Measurements from ENCODE around the gene CFAP97.
"Not testable (repeated sequence)": the region's sequence is repeated elsewhere in the genome, so short reads cannot be mapped to it uniquely, and the experiment has no call there.

The CFAP97 gene

DNA sequence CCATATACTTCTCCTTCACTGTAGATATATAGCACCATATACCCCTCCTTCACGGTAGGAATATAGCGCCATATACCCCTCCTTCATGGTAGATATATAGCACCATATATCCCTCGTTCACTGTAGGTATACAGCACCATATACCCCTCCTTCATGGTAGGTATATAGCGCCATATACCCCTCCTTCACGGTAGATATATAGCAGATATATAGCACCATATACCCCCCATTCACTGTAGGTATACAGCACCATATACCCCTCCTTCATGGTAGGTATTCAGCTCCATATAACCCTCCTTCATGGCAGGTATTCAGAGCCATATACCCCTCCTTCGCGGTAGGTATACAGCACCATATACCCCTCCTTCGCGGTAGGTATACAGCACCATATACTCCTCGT lies 18.1 kb upstream of the CFAP97 start:
- no peak for DNase-seq

DNA sequence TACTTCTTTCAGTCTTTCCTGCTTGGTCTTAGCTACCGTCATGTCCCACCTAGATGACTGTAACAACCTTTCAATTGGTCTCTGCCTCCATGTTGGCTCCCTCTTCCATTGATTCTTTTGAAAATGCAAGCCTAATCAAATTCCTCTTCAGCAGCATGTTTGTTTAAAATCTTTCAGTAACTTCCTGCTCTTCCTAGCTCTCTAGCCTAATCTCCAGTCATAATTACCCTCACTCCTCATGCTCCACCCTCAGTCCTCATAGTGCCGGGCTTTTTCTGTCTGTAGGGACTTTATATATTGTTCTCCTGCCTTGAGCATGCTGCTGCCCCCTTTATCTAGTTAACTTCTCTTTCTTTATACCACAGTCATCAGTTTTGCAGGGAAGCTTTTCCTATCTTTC lies 17.7 kb upstream of the CFAP97 start:
- DNase-seq = no peak

DNA sequence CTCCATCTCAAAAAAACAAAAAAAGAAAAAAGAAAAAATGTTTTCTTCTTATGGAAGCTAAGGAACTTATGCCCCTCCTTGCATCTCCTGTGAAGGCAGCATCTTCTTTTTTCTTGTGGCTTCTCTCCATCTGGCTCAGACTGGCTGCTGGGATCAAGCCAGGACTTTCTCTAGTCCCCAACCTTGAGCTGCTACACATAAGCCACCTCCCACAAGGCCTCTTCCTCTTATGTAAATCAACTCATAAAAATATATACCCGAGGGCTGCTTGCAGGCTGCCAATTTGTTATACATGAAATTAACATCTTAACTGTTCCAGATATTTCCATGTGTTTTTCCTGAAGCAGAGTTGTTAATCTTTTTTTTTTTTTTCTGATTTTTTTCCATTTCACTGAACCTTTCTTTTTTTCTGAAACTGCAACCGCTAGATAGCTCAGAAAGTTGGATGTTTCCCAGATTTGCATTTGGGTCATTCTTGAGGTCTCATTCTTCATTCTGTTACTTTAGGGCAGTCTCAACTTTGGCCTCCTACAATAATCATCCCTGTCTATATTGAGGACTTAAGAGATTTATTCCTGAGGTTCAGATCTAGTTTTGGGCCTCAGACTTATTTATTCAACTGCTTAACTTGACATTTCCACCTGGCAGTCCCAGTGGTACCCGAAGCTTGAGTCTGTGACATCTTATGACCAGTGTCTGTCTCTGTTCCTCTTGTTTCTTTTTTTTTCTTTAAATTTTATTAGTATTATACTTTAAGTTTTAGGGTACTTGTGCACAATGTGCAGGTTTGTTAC lies 15.9 kb upstream of the CFAP97 start:
- no peak for DNase-seq

DNA sequence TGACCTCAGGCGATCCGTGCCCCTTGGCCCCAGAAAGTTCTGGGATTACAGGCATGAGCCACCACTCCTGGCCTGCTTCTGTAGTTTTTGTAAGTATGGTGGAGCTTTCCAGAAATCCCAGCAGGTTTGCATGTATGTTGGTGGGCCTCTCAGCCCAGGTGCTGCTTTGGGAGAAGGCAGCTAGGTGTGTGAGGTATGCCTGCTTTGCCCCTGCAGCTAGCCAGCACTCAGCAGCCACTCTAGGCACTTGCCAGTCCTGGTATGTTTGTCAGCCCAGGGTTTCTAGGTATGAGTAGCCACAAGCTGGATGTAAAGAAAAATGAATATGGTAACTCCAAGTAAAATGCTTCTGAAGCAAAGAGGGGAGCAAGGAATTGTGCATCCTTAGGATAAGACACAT lies 14.5 kb upstream of the CFAP97 start:
- DNase-seq = no peak

DNA sequence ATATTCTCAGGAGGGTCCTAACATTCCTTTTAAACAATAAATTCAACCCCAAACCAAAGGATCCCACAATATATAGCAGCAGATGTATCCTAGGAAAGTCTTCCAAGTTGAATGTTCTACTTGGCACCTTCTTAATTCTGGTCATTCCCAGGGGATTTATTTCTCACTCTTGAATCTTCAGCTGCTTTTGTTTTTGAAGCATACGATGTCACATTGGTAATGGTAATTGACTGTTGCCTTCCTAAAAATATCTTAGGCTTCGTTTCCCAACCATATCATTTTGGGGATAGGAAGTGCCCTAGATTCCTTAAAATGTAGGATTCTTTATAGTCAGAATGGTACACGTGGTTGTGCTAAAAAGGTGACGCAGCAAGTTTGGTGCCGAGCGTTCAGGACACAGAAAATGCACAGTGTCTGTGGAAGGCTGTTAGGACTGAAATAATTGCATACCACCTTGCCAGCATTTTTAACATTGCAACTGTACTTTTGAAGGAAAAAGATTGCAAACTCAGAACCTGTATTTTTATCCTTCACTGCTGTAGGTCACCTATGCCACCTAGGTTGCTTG lies 13.7 kb upstream of the CFAP97 start:
- DNase-seq = no peak

DNA sequence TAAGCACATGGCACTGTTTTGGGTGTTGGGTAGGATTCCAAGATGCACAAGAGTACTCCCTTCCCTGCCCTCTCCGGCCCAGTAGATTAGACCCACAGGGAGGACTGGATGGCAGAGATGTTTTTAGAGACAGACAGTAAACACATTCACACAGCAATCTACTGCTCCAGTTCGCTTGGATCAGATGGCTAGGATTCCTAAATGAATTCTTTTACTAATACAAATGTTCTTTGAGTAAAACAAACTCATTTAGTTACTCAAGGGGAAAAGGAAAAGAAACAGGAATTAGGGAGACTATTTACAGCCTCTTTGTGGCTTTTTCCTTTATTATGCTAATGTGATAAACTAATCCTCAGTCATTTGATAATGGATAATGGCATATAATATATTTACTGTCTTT lies 11.5 kb upstream of the CFAP97 start:
- no peak for DNase-seq

DNA sequence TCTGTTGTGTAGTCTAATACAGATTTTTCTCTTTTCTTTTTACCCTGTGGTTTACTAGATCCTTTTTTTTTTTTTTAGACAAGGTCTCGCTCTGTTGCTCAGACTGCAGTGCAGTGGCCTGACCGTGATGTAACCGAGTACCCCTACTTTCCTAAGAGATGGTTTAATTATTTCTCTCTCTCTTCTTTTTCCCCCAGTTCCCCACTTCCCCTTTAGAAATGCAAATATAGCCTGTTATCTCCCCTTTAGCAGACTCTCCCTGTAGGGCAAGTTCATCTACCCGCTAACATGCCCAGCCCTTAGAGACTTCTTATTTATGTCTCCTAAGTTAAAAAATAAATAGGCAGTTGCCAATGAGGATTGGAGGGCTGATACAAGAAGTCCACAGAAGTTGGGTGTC lies 10.1 kb upstream of the CFAP97 start:
- no peak for DNase-seq

DNA sequence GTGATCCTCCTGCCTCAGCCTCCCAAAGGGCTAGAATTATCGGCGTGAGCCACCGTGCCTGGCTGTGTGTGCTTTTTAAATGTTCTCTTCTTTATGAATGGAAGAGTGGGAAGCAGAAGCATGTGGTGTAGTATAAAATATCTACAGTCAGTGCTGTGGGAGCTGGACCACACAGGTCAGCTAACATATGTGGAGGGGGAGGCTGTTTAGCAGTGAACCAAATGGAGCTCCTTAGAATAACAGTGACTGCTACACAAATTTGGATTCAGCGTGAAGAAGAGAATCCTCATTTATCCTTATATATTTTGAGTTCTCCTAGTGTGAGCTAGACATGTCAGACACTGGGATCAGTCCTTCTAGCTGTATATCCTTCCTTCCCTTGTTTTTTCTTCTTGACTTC lies 8.8 kb upstream of the CFAP97 start:
- DNase-seq = no peak

DNA sequence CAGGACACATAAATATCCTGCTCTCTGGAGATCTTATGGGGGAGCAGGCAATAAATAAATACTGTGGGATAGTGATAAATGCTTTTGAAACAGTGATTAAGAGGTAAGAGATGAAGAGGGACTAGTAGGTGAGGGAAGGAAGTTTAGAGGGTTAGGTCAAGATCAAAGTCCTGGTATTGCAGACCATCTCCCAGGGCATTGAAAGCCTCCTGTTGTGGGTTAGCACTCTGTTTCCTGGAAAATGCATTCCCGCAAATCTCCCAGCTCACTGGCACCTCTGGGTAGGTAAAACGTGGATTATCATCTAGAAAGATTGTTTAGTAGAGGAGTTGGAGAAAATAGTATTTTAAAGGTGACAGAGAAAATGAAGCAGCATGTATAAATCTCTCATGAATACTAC lies 7.8 kb upstream of the CFAP97 start:
- DNase-seq = no peak

DNA sequence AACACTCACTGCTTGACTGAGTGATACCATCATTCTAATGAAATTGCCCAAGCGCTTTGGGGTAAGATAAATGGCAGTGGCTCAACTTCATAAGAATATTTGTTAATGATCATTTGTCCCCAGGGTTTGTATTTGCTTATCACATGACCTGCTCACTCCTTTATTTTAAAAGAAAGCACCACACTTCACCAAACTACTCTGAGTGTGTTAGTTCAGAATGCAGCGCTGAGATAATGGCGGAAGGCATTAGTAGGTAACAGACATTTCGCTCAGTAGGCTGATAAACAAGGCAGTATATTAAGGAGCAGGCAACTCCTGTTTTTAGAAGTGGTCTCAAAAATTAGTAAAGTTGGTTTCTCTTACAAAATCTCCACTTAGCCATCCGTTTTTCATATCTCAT lies 7.2 kb upstream of the CFAP97 start:
- no peak for DNase-seq

DNA sequence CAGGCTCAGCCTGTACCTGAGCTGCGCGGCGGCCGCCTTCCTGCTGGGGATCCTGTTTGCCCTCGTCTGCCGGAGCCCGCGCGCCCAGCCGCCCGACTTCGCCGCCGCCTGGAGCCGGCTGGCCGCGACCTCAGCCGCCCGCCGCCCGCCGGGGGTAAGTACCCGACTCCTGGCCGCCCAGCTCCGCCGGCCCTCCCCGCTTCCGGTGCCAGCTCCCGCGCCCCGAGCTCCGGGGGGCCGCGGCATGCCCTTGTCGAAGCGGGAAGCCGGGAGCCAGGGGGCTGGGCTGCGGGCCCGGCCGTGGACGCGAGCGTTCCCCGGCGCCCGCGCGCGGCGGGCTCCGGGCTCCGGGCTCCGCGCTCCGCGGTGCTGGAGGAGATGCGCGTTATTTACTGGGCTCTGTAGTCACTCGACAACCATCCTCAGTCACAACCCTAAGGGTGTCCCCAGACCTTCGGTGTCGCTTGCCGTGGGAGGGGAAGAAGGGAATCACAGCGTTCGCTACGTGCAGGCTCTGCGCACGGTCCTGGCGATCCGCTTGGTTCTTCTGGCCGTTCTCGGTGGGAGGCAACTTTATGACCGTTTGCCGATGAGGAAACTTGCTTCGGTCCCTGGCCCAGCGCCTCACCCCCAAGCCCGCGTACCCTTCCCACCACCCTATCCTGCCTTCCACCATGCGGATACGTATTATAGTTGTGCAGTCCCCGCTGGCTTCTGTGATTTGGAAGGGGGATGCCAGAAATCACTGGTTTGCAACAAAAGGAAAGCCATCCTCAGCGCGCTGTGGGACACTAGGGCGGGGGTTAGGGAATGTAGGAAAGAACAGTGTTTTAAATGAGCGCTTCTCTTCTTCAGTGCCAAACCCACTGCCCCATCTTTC lies 6.5 kb upstream of the CFAP97 start:
- DNase-seq = peak; percentile 50

DNA sequence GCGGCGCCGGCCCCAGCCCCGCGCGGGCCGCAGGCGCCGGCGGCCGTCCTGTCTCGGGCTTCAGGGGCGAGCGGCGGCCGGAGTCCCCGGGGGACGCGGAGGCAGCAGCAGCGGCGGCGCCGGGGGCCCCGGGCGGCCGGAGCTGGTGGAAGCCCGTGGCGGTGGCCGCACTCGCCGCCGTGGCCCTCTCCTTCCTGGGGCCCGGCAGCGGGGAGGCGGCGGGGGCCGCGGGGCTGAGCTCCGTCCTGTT lies 6.0 kb upstream of the CFAP97 start:
- not testable (repeated sequence) for DNase-seq

DNA sequence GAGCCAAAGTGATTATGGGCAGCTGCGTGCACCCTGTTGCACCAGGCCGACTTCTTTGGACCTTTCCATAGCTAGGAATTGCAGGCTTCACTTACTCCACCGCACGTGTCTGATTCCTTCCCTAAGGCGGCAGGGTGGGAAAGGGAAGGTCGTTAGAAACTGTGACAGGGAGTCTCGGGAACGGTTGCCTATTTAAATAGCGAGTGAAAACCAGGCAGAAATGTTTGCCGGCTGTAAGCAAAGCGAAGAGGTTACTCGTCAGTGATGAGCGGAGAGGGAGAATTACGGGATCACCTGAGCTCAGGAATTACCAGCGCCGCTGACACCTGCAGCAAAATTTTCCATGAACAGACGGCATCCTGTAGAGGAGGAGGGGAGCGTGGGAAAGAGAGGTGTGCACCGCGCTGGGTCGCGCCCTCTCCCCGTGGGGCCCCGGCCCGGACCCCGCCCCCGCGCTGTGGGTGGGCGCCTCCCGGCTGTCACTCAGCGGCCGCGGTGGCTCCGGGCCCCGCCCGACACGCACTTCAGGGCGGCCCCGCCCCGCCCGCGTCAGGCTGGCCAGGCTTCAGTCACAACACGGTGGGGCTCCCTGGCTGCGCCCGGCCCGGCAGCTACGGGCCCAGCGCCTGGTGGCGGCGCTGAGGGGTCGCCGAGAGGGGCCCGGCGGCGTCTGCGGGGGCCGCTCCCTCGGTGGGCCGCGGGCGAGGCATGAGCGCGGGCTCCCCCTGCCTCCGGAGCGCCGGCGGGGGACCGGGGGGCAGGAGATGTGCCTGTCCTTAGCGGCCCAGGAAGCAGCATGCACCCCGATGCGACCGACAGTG lies 5.4 kb upstream of the CFAP97 start, which contains the start of gene SNX25:
Gene SNX25, plus strand, starts transcription at position 568 of the 821 bp plus-strand sequence. Its CDS starts 229 bp downstream, at position 797.
- peak; percentile 92 for DNase-seq

DNA sequence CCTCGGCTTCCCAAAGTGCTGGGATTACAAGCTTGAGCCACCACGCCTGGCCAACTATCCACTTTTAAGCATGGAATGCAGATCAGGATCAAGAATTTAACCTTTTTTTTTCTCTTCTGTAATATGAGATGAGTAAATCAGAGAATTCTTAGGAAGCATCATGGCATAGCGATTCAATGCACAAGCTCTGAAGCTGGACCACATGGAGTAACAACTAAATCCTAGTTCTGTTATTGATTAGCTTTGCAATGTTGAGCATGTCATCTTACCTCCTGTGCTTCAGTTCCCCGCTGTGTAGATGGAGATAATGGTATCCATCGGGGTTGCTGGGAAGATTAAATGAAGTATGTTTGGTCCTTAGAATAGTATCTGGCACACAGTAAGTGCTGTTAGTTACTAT lies 3.7 kb upstream of the CFAP97 start:
- no peak for DNase-seq

DNA sequence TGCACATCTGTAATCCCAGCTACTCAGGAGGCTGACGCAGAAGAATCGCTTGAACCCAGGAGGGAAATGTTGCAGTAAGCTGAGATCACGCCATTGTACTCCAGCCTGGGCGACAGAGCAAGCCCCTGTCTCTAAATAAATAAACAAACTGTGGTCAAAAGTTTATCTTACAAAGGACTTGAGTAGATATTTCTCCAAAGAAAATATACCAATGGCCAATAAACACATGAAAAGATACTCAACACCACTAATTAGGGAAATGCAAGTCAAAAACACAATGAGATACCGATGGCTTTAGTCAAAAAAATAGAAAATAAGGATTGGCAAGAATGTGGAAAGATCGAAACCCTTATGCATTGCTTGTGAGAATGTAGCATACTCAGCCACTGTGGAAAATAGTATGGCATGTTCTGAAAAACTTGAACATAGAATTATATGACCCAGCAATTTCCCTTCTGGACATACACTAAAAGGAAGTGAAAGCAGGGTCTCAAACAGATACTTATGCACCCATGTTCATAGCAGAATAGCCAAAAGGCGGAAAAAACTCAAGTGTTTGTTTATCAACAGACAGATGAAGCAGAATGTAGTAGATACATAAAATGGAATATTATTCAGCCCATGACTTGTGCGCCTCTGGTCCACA lies 2.0 kb upstream of the CFAP97 start:
- no peak for DNase-seq

DNA sequence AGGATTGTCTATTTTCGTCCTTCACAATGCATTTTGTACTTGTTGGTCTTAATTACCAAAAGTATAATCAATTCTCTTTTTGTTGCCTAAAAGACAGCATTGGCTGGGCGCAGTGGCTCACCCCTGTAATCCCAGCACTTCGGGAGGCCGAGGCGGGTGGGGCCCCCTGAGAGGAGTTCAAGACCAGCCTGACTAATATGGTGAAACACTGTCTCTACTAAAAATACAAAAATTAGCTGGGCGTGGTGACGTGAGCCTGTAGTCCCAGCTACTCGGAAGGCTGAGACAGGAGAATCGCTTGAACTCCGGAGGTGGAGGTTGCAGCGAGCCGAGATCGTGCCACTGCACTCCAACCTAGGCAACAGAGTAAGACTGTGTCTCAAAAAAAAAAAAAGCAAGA lies 1.3 kb upstream of the CFAP97 start:
- not testable (repeated sequence) for DNase-seq

DNA sequence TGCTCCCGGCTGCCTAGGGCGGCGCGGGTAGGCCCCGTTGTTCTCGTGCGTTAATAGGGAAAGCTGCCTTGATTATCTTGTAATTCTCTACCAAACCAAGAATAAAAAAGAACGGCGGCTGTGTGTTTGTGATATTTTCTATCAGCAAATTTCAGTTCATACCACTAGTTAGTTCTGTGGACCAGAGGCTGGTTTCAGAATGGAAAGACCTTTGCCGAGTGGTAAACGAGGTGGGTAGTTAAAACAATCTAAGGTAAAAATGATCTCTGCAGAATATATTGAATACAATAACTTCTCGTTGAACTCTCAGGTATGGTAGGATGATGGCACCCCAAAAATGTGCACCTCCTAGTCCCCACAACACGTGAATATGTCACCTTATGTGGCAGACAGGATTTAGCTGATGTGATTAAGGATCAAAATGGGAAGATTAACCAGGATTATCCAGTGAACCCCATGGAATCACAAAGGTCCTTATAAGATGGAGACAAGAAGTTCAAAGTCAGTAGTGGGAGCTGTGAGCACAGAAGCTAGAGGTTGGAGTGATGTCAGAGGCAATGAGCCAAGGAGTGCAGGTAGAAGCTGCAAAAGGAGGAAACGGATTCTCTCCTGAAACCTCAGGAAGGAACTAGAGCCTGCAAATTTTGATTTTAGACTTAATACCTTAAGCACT lies 574 bp upstream of the CFAP97 start:
- no peak for DNase-seq

DNA sequence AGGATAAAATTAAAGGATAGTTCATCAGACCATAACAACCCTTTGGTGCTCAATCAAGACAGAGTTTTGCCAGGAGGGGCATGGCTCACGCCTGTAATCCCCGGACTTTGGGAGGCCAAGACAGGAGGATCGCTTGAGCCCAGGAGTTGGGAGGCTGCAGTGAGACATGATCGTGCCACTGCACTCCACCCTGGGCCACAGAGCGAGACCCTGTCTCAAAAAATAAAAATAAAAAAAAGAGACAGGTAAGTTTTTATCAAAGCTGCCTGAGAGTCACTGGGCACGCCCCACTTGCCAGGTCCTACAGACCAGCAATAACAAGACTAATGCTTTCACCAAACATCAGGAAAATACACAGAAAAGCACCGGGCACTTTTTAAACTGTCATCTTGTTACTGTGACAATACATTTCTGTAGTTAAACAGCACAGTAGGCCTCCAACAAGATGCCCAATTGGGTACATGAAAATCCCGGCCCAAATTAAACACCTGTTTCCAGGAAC lies 765 bp downstream of the CFAP97 start:
- peak; percentile 14 for DNase-seq

DNA sequence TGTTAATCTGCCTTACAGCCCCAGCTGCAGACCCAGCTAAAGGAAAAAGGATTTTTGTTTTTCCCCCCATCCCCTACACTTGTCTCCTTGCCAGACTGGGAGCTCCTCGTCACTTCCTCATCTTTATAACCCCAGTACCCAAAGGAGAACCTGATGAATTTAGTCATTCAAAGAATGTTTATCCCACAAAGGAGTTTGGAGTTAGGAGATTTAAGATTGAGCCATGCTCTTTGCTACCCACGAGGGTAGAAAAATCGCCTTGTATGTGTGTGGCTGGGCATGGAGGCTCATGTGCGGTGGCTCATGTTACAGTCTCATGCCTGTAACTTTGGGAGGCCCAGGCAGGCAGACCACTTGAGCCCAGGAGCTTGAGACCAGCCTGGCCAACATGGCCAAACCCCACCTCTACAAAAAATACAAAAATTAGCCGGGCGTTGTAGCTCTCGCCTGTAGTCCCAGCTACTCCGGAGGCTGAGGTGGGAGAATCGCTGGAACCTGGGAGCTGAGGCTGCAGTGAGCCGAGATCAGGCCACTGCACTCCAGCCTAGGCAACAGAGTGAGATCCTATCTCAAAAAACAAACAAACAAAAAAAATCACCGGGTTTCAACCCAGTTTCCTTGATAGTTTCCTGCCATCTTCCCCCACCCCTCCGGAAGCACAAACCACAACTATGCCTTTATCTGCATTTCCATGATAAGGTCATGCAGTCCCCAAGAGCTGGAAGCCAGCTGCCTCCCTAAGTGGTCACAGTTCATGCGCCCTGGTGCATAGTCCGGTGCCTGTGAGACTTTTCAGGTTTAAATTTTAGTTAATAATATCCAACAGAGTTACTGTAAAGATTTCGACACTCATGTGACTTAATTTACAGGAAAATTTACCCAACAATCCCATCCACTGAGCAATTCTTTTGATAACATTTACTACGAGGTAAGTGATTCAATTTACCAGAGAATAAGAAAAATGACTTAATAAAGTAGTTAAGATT lies 1.5 kb downstream of the CFAP97 start:
- DNase-seq = no peak

DNA sequence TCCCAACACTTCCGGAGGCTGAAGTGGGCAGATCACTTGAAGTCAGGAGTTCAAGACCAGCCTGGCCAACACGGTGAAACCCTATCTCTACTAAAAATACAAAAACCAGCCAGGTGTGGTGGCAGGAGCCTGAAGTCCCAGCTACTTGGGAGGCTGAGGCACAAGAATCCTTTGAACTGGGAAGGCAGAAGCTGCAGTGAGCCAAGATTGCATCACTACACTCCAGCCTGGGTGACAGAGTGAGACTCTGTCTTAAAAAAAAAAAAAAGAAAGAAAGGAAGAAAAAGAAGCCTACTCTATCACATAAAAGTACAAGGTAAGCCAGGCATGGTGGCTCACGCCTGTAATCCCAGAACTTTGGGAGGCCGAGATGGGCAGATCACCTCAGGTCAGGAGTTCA lies 5.6 kb downstream of the CFAP97 start:
- DNase-seq = not testable (repeated sequence)

DNA sequence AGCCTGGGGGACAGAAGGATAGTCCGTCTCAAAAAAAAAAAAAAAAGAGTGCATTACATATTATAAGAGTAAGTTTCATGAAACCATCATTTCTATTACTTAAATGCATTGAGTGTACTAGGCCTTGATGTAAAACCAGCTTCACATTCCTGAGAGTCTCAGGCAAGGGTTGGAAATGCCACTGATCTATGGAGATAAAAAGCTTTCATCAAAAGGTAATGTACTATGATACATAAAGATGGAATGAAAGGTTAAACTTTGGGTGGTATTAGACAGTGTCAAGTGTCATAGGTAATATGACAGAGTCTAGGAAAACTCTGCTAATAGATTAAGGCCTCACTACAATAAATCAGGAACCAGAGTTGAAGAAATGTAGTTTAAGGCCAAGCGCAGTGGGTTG lies 7.4 kb downstream of the CFAP97 start:
- no peak for DNase-seq

Measured in activated naive CD4-positive, alpha-beta T cell treated with anti-CD3 and anti-CD28 coated beads, Interleukin-2, amount 50 U/mL, for 16 hours (primary cell).